Measurements from ENCODE around the gene DOCK1.

Gene DOCK1

DNA sequence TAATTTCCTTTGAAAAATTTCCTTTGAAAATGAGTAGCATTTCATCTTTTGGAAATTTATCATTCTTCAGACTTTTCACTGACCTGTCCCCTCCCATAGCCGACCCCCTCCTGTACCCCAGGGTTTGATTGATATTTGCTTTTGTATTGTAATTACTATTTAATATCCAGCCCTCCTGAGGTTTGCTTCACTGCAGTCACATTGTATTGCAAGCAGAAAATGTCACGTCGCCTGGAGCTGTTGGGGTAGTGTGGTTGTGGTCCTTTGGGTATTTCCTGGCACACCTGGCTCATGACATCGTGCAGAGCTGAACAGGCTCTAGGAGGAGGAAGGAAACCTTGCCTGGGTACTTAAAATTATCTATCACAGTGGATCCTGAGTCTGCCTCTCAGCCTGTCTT lies 175.1 kb downstream of the DOCK1 start:
- no peak overlapping the region for H3K9ac ChIP-seq (ENCODE audit: low read depth, low read length)
- no peaks in the 10 kb centered on the region; the same call in 1 of the 2 replicates for H3K36me3 ChIP-seq (ENCODE audit: insufficient read depth, low read length)
- H3K4me1 ChIP-seq (ENCODE audit: insufficient read depth, low read length), result no peaks in the 10 kb centered on the region
- no peaks in the 10 kb centered on the region for H3K9me3 ChIP-seq (ENCODE audit: control insufficient read depth, insufficient read depth, low read length)

DNA sequence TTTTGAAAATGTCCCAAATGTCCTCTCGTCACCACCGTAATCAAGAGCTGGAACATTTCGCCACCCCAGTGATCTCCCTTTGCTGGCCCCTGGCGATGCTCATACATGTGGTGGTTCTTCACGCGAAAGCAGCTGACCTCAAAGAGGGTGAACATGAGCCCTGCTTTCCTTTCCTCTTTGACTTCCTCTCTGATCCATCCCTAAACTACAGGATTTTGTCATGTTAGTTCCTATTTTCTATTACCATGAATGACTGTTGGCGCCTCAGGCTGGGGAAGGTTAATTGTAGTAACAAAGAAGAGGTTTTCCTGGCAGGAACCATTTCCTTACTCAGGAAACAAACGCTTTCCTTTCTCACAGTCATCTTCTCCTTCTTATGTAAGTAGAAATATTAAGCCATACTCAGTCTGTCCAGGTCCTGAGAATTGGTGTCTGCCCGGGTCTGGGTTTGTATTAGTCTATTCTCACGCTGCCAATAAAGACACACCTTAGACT lies 176.7 kb downstream of the DOCK1 start:
- H3K9me3 ChIP-seq (ENCODE audit: control insufficient read depth, insufficient read depth, low read length), result no peaks in the 10 kb centered on the region
- no peaks in the 10 kb centered on the region; the same call in 1 of the 2 replicates for H3K36me3 ChIP-seq (ENCODE audit: insufficient read depth, low read length)
- no peaks in the 10 kb centered on the region for H3K4me1 ChIP-seq (ENCODE audit: insufficient read depth, low read length)
- H3K9ac ChIP-seq (ENCODE audit: low read depth, low read length), result no peak overlapping the region

DNA sequence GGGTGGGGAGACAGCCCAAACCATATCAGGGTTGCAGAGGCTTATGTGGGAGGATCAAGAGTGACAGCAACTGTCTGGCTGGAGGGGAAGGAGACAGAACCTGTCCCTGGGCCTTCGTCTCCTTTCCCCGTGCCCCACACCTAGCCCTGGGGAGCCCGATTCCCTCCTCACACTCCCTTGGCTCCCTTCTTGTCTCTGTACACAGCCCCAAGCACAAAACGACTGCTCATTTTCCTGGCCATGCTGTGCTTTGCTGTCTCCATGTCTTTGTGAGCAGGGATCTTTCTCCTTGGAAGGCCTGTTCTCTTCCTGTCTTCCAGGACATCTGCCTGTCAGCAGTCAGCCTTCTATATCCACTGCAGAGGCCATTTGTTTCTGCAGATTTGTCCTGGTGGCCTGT lies 177.4 kb downstream of the DOCK1 start:
- Histone ChIP-seq H3K9me3 (ENCODE audit: control insufficient read depth, insufficient read depth, low read length) (no peaks in the 10 kb centered on the region), H3K4me1 (ENCODE audit: insufficient read depth, low read length) (no peaks in the 10 kb centered on the region), H3K36me3 (ENCODE audit: insufficient read depth, low read length) (no peaks in the 10 kb centered on the region; the same call in 1 of the 2 replicates), H3K9ac (ENCODE audit: low read depth, low read length) (no peak overlapping the region)

DNA sequence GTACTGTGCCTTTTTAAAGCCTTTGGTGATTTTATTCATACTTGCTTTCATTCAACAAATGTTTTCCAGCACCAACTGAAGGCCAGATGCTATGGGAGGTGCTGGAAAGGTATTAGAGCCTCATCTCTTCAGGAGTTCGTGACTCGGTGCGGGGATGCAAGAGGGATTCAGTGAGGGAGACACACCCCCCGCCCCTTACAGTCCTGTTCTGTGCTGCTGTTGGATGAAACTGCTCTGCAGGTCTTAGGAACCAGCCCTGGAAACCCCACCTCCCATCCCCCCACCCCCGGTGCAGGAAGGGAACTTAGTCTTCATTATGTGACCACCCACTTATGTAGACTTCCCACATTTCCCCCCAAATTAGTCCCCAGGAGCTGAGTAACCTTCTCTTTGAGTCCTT lies 180.7 kb downstream of the DOCK1 start:
- Histone ChIP-seq H3K9ac (ENCODE audit: low read depth, low read length) (no peak overlapping the region), H3K4me1 (ENCODE audit: insufficient read depth, low read length) (no peaks in the 10 kb centered on the region), H3K9me3 (ENCODE audit: control insufficient read depth, insufficient read depth, low read length) (no peaks in the 10 kb centered on the region), H3K36me3 (ENCODE audit: insufficient read depth, low read length) (no peaks in the 10 kb centered on the region; the same call in 1 of the 2 replicates)

DNA sequence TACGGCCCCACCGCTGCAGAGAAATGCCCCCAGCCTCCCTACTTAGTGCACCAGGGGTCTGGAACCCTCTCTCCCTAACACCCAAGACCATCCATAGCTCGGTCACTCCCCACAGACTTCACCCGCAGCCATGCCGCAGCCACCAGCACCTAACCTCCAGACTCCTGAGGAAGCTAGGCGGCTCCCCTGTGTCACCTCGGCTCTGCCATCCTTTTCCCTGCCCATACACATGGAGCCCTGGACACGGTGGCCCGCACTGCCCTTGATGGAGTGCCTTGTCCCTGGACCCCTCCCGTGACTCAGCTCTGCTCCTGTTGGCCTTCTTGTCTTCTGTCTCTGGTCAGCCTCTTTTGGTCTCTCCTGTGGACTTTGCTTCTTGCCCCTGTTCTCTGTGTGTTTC lies 183.7 kb downstream of the DOCK1 start:
- no peak overlapping the region for H3K9ac ChIP-seq (ENCODE audit: low read depth, low read length)
- no peaks in the 10 kb centered on the region for H3K36me3 ChIP-seq (ENCODE audit: insufficient read depth, low read length)
- H3K9me3 ChIP-seq (ENCODE audit: control insufficient read depth, insufficient read depth, low read length), result no peaks in the 10 kb centered on the region
- H3K4me1 ChIP-seq (ENCODE audit: insufficient read depth, low read length), result no peaks in the 10 kb centered on the region

DNA sequence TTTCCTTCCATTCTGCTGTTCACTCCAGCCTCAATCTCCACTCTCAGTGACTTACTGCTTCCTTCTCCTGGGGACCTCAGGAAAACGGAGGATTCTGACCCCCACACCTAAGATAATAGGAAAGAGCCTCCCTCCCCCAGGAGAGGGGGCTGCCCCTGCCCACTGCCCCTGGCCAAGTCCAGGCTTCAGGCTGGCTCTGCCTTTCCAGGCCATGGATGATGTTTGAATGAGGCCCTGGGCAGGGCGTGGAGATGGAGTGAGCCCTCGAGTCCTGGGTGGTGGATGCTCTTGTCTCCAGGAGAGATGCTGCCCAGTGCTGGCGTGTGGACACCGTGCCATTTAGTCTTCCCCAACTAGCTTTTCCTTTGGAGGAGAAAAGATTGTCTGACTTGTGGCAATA lies 184.2 kb downstream of the DOCK1 start:
- H3K4me1 ChIP-seq (ENCODE audit: insufficient read depth, low read length), result no peaks in the 10 kb centered on the region
- H3K9me3 ChIP-seq (ENCODE audit: control insufficient read depth, insufficient read depth, low read length), result no peaks in the 10 kb centered on the region
- H3K9ac ChIP-seq (ENCODE audit: low read depth, low read length), result no peak overlapping the region
- H3K36me3 ChIP-seq (ENCODE audit: insufficient read depth, low read length), result no peaks in the 10 kb centered on the region

DNA sequence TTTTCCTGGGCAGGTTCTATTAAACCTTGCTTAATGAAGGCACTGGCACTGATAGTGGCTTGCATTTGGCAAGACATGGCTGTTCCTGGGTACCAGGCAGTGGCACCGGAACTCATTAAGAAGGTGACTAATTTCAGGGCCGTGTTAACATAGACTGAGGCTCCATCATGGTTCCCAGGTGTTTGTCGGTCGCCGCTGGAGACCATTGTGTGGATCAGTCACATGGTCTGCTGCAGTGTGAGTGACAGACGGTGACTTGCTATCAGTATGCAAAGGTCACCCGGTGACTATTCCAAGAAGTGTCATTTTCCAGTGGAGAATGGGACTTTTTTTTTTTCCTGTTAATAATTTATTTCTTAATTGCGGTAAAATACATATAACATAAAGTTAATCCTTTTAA lies 184.9 kb downstream of the DOCK1 start:
- no peaks in the 10 kb centered on the region for H3K9me3 ChIP-seq (ENCODE audit: control insufficient read depth, insufficient read depth, low read length)
- no peaks in the 10 kb centered on the region for H3K4me1 ChIP-seq (ENCODE audit: insufficient read depth, low read length)
- no peak overlapping the region for H3K9ac ChIP-seq (ENCODE audit: low read depth, low read length)
- no peaks in the 10 kb centered on the region for H3K36me3 ChIP-seq (ENCODE audit: insufficient read depth, low read length)

DNA sequence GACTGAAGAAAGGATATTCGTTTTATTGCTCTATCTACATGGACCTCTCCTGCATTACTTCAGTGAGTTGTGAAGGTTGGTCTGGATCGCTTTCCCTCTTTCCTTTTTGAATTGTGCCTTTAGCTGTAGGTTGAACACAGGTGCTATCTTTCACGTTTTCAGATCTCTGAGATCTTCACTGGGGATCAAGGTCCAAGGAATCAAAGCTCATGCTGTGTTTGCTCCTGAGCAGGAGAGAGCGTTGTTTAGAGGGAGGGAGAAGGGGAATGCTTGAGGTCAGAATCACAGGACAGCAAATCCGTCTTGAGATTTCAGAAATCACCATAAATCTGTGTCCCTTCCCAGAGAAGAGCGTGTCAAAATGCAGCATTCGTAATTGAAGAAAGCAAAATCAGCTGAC lies 186.1 kb downstream of the DOCK1 start:
- H3K4me1 ChIP-seq (ENCODE audit: insufficient read depth, low read length), result no peaks in the 10 kb centered on the region

DNA sequence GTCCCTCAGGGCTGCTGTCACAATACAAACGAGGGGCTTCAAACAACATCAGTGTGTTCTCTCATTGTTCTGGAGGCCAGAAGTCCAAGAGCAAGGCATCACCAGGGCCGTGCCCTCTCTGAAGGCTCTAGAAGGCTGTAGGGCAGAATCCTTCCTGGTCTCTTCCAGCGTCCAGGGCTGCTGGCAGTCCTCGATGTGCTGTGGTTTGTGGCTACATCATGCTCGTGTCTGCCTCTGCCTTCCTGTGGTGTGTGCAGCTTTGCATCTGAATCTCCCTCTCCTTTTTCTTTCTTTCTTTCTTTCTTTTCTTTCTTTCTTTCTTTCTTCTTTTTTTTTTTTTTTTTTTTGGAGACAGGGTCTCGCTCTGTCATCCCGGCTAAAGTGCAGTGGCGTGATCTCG lies 187.7 kb downstream of the DOCK1 start:
- H3K4me1 ChIP-seq (ENCODE audit: insufficient read depth, low read length), result no peaks in the 10 kb centered on the region
- H3K36me3 ChIP-seq (ENCODE audit: insufficient read depth, low read length), result 0 out of 2 replicates have a peak, but pooled peaks cover 1% of the 10 kb centered on the region
- no peak overlapping the region for H3K9ac ChIP-seq (ENCODE audit: low read depth, low read length)
- no peaks in the 10 kb centered on the region for H3K9me3 ChIP-seq (ENCODE audit: control insufficient read depth, insufficient read depth, low read length)

More for the DNA sequence above, 186.1 kb downstream of the DOCK1 start:
- H3K9me3 ChIP-seq (ENCODE audit: control insufficient read depth, insufficient read depth, low read length), result no peaks in the 10 kb centered on the region
- H3K36me3 ChIP-seq (ENCODE audit: insufficient read depth, low read length), result no peaks in the 10 kb centered on the region
- H3K9ac ChIP-seq (ENCODE audit: low read depth, low read length), result no peak overlapping the region

DNA sequence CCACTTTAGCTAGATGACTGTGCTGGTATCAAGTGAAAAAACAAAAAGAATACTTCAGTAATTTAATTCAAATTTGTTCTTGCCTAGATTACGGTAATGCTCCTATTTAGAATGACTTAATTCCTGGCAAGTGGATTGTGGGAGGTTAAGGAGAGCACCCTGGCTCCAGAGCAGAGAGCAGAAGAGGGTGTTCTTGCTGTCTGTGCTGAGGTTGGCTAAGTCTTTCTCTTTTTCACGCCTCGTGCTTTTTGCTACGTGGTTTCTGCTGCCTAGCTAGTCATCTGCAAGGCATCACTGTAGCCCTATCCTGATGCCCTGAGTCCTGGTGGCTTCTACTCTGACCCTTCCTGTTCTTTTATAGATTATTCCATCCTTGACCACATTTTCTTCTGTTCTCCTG lies 189.8 kb downstream of the DOCK1 start:
- Histone ChIP-seq H3K9me3 (ENCODE audit: control insufficient read depth, insufficient read depth, low read length) (no peaks in the 10 kb centered on the region), H3K9ac (ENCODE audit: low read depth, low read length) (no peak overlapping the region), H3K4me1 (ENCODE audit: insufficient read depth, low read length) (no peaks in the 10 kb centered on the region), H3K36me3 (ENCODE audit: insufficient read depth, low read length) (peaks cover 3% of the 10 kb centered on the region; the same call in 1 of the 2 replicates)

DNA sequence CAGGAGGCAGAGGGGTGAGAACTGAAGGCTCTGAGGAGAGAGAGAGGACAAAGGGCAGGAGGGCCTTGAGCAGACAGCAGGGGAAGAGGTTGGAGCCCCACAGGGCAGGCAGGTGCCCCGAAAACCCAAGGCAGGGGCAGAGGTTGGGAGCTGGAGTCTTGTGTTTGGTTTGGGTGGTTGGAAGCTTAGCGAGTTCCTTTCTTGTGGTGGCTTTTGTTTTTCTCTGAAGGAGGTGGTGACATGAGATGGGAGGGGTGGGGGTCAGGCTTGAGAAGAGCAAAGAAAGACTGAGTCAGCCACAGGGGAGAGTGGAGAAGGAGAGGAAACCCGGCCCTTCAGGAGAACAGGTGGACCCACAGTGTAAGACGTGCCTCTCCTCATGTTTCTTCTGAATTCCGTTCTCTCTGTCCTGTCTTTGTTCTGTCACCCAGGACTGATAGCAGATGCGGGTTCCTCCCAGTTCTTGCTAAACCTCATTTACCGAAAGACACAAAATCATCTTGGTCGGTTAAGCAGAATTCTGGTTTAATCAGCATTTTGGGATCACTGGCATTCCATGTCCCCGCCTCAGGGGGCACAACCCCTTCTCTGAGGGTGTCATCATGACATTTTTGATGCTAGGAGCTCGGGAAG lies 195.9 kb downstream of the DOCK1 start:
- H3K9ac ChIP-seq (ENCODE audit: low read depth, low read length), result no peak overlapping the region
- H3K9me3 ChIP-seq (ENCODE audit: control insufficient read depth, insufficient read depth, low read length), result no peaks in the 10 kb centered on the region

DNA sequence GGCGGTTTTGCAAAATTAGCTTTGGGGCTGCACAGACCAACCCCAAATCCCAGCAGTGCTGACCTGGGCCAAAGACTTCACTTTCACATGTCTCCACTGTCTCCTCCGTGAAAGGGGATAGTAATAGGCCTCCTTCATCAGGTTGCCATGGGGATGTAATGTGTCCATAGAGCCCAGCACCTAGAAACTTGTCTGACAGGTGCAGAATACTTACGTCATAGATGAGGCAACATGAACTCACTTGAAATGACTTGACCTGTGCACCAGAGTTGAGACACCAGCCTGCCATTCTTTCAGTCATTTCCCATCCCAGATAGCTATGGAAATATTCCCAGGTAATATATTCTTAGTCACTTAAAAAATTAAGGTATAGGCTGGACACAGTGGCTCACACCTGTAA lies 196.9 kb downstream of the DOCK1 start:
- no peaks in the 10 kb centered on the region for H3K9me3 ChIP-seq (ENCODE audit: control insufficient read depth, insufficient read depth, low read length)
- H3K9ac ChIP-seq (ENCODE audit: low read depth, low read length), result no peak overlapping the region
- peaks cover 3% of the 10 kb centered on the region; the same call in 1 of the 2 replicates for H3K36me3 ChIP-seq (ENCODE audit: insufficient read depth, low read length)
- H3K4me1 ChIP-seq (ENCODE audit: insufficient read depth, low read length), result no peaks in the 10 kb centered on the region

More for the DNA sequence above, 195.9 kb downstream of the DOCK1 start:
- H3K36me3 ChIP-seq (ENCODE audit: insufficient read depth, low read length), result peaks cover 3% of the 10 kb centered on the region; the same call in 1 of the 2 replicates
- H3K4me1 ChIP-seq (ENCODE audit: insufficient read depth, low read length), result no peaks in the 10 kb centered on the region

DNA sequence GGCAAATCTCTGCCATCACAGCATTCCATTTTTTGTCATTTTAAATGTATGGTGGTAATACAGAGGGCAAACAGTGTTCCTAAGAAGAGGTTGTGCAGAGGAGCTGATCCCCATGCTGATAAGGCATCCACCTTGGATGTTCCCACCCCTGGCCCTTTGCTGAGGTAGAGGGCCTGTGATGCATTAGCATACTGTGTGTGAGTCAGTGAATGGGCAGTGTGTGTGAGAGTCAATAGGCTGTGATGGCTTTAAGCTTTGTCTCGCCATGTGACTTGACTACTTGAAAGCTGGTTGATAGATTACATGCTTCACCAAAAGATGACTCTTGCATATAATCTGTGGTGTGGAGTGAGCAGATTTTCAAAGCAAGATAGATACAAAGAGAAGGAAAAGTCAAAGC lies 209.9 kb downstream of the DOCK1 start:
- H3K4me1 ChIP-seq (ENCODE audit: insufficient read depth, low read length), result no peaks in the 10 kb centered on the region
- no peaks in the 10 kb centered on the region for H3K36me3 ChIP-seq (ENCODE audit: insufficient read depth, low read length)
- no peaks in the 10 kb centered on the region for H3K9me3 ChIP-seq (ENCODE audit: control insufficient read depth, insufficient read depth, low read length)
- no peak overlapping the region for H3K9ac ChIP-seq (ENCODE audit: low read depth, low read length)

DNA sequence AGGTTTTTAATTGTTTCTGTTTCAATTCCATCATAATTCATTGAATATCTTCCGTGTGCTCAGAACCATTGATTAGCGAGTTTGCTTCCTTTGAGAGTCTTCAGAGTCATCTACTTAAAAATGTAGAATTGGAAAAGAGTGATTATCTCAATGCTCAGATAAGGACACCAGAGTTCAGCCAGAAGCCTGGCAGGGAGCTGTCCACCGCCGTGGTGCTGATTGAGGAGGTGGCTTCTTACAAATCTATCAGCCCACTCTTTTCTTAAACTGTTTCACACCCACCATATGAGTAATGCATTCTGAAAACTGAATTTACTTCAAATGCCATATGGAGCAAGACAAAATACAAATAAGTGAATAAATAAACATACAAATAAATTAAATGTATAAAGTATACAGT lies 211.9 kb downstream of the DOCK1 start:
- H3K9me3 ChIP-seq (ENCODE audit: control insufficient read depth, insufficient read depth, low read length), result no peaks in the 10 kb centered on the region
- H3K36me3 ChIP-seq (ENCODE audit: insufficient read depth, low read length), result no peaks in the 10 kb centered on the region
- H3K9ac ChIP-seq (ENCODE audit: low read depth, low read length), result no peak overlapping the region
- H3K4me1 ChIP-seq (ENCODE audit: insufficient read depth, low read length), result no peaks in the 10 kb centered on the region

DNA sequence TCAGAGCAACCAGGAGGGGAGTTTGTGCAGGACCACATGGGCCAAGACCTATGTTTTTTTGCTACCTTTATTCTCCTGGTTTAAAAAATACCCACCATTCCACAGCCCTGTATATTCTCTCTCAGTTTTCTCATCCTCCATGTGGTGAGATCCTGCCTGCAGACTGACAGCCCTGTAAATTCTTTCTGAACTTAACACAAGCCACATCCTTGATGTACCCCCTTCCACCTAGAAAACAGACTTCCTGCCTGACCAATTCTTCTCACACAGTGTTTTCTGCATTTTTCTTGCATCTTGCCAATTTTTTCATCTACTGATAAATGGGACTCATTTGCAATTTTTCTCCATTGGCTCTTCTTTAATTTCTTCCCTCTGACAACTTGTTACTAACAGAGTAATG lies 212.8 kb downstream of the DOCK1 start:
- Histone ChIP-seq H3K4me1 (ENCODE audit: insufficient read depth, low read length) (no peaks in the 10 kb centered on the region), H3K9me3 (ENCODE audit: control insufficient read depth, insufficient read depth, low read length) (no peaks in the 10 kb centered on the region), H3K36me3 (ENCODE audit: insufficient read depth, low read length) (no peaks in the 10 kb centered on the region), H3K9ac (ENCODE audit: low read depth, low read length) (no peak overlapping the region)
